GM19328 (cell line): ENCODE data around the gene PAX9.

Experiments used
- ATAC-seq: cut with Tn5 transposase; IDR thresholded peaks from one replicate; pipeline ENCODE4 v1.9.1; 2021; ENCODE audit warnings: mild to moderate bottlenecking, moderate library complexity; ENCODE audit not compliant: unreplicated experiment

The PAX9 gene

DNA sequence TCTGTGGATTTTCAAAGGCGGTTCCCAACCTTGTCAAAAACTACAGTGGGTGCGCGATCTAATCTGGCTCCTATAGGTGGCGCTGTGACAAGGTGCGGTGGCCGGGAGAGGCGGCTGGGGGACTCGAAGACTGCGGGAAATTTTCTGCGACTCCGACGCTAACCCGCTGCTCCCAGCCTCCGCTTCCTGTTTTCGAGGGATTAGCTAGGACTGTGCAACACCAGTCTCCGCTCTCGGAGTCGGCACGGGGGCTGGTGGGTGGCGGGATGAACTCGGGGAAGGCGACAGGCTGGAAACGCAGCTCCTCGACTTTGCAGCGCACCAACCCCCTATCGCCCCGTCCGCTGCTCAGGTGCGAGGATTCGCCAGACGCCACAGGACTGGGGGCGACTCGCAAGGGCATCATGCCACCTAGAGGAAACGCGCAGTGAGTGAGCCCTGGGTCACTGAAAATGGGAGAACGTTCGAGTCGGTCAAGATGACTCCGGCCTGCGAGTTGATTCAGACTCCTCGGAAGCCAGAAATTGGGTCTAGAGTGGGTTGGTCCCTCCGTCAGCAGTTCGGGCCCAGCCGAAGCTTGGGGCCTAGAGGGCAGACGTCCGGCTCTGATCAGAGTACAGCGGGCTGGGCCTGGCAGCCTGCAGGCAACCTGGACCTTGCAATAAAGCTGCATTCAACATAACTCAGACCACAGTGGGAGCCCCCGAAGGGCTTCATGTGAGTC is 5.5 kb upstream of the PAX9 start:
- no peak for ATAC-seq

DNA sequence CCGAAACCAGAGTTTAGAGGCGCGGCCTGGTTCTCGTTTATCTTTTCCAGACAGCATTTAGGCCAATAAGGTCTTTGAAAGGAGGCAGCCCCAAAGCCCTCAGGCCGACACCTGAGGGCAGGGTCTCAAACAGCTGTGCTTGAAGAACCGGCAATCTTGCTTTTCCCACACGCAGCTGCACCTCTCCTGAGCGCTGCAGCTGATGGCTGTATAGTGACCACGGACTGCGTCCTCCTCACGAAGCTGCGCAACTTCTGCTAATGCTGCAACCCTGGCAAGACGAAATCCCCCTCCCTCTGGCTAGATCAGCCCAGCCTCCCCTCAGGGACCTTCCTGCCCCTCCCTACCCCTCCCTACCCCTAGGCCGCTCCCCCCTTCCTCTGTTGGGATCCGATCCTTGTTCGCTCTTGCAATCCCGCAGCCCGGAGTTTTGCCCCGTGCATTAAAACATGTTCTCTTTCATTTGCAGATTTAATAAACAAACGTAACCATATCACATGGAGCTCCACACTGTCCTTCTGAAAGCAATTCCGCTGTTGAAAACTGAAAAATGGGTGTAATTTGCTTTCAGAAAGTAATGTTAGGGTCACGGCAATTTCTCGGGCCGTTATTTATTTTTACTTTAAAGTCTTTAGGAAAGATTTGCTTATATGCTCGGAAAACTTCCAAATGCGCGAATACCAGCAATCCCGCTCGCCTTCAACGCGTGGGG is 4.8 kb upstream of the PAX9 start:
- ATAC-seq: no peak

DNA sequence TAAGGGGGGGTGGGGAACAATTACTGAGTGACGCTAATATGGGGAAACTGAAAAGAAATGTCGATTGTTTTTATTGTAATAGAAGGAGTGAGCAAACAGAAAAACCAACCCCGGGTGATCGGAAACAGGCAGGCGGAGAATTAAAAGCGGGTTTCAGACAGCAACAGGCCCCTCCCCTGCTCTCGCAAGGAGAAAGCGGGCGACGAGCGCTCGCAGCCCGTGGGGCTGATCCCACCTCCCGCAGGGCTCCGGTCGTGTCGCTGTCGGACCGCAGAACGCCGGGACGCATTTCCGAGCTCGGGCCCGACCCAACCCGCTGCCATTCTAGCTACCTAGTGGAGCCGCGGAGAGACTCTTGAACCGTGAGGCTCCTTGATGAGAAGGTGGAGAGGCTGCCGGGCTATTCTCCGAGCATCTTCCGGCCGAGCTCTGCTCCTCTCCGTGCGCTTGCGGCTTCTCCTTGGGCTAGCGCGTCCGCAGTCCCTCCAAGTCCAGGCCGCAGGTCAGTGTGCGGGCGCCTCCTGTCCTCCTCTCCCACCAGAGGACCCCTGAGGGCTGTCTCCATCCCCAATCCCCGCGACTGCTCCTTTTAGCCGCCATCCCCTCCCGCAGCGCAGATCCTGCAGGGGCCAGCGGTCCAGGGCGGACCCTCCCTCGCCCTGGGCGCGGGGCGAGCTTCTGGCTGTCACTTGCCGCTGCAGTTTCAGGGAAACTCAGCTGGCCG is 4.1 kb upstream of the PAX9 start:
- ATAC-seq: no peak

DNA sequence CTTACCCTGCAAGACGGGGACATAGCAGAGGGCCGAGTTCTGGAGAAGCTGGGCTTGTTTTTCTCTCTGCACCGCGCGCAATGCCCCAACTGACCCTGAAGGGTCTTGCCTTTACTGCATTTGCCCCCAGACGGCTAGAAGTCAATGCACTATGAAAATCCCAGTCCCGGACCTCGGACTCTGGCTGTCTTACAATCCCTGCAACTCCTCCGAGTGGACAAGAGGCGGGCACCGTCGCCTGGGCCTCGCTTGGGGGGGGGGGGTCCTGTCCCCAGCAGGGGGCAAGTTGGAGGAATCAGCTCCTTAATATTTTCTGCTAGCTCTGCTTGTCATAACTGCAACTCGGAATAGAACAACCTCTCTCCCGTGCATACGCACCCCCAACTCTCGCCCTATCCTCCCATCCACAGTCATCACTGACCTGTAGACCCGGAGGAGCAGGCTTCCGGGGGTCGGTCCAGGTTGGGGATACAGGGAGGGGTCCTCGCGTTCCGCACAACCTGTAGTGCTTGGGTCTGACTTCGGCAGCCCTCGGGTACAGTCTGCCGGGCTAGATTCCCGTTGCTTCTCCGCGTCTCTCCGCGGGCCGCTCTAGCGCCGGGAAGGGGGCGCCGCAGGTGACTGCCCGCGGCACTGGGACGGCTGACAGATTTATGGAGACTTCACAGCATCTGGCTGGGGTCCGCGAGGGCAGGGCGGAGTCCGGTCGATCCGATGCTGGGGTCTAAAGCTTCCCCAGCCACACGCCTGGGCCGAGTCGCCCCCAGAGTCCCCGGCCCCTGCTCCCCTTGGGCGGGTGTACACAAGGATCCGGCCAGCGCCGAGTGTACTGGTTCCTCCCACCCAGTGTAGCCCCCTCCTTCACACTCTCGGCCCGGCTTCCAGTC is 3.3 kb upstream of the PAX9 start:
- ATAC-seq: no peak

DNA sequence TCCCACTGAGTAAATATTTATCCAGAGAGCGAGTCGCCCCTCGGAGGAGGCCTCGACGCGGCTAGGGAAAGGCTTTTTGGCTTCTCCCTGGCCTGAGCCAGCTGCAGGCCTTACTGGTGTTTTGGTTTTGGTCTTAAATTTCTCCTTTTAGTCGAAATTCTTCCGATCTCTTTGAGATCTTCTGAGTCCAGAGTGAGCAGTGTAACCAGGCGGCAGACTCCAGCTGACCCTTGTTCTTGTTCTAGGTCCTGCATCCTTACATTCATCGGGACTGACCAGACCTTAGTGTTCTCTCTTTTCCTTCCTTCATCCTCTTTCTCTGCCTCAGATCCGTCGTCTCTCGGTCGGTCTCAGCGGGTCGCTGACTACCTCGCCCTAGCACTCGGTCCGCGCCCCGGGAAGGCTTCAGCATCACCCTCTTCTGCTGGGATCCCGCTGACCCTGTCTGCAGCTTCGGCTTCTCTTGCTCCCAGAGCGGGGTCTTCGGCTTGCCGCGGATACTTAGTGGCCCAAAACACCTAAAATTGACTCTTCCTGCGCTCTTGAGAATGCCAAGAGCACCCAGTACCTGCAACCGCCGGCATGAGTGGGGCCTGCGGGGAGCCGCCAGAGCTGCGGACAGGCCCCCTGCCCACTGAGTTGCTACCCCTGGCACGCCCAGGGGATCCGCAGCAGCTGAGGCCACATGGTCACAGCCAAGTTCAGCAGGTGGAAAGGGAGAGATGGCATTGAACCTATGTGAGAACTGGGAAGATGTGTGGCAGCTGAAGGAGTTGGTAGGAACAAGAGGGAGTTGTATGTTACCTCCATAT is 2.4 kb upstream of the PAX9 start:
- ATAC-seq: no peak

- ATAC-seq: no peak
Measured at GRCh38 chr14:36659822-36660735, 1.6 kb upstream of the PAX9 start.

DNA sequence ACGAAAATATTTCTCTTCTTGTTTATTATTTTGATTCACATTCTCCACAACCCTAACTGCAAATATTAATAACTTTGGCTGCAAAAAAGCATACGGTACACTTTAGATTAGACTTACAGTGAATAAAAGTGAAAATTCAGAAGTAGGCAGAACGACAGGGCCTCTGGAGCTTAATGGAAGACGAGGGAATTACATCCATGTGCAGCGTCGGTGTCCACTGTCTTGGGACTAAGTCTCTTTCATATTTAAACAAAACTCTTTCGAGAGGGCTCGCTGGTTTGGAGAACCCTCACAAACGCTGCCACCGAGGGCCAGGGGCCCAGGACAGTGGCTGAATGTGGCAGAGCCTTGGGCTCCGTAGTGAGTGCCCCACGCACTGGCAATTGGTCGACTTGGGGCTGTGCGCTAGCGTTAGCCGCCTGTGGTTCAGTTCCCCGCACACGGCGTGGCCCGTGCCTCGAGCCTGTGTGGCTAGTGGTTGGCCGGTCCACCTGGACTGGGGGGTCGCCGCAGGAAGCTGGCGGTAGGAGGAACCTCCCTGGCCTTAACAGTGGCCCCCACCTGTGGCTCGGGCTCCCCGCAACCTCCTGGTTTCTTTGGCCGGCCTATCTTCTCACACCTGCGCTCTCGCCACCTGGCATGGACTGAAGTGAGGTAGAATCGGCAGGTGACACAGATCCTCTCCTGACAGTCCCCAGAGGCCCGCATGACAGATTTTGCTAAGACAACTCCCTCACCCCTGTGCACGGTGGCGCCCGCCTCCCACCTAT is 739 bp upstream of the PAX9 start:
- no peak for ATAC-seq

- no peak for ATAC-seq
Measured at GRCh38 chr14:36662258-36662542, 540 bp downstream of the PAX9 start.

- no peak for ATAC-seq
Measured at GRCh38 chr14:36662543-36663403, 1.1 kb downstream of the PAX9 start.

DNA sequence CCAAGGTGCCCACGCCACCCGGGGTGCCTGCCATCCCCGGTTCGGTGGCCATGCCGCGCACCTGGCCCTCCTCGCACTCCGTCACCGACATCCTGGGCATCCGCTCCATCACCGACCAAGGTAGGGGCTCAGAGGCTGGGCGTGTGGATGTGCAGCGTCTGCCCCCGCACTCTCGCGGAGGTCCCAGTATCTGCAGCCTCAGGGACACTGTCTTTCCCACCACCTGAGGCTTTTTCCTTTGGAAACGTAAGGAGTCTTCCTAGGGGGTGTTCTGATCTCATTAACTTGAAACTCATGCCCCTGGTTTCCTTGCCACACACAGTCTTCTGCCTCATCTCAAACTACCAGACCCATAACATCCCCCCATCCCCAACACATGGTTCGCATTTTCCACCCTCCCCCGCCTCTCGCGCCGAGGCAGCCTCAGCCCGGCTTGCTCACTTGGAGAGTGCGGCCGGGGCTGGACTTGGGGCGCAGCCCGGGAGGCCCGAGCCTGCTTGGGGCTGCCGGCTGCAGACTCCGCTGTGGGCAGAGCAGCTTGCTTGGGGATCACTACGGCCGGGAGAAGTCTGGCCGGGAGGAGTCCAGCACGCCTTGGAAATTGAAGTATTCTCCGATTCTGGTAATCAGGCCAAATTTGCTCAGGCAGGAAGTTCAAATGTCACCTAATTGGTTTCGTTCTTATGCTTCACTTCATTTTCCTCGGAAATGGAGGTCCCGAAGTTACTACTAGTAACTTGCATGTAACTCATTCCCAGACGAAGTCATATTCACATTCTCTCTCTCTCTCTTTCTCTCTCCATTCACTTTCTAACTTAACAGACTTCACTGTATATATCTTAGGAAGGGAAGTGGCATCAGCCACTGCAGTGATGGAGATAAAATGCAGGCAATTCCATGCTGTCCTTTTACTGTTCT is 2.0 kb downstream of the PAX9 start:
- ATAC-seq: no peak

GRCh38 chr14:36664322-36665193 is 2.9 kb downstream of the PAX9 start:
- no peak for ATAC-seq

- no peak for ATAC-seq
Measured at GRCh38 chr14:36665887-36666415, 4.3 kb downstream of the PAX9 start.

- no peak for ATAC-seq
Measured at GRCh38 chr14:36666416-36667206, 5.0 kb downstream of the PAX9 start.

DNA sequence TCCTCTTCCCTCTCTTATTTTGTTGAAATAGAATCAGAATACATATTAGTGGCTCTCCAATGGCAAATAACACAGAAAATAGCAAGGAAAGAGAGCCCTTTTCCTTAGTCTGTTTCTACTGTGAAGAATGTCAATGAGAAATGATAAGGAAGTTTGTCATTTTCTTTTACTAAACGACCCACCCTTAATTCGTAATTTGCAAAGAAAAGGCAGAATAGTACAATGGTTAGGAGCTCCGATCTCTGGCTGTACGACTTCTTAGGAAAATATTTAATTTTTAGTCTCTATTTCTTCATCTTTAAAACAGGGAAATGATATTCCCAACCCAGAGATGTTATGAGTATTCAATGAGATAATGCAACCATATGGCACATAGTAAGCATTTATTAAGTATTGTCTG is 6.0 kb downstream of the PAX9 start:
- ATAC-seq: no peak

GRCh38 chr14:36671149-36671548 is 9.5 kb downstream of the PAX9 start:
- no peak for ATAC-seq
